HG02943 (cell line): ENCODE measurements around the gene TM9SF4.

Source experiments
- ATAC-seq: cut with Tn5 transposase; IDR thresholded peaks from one replicate; pipeline ENCODE4 v1.9.1; 2021; ENCODE audit warnings: mild to moderate bottlenecking, low read depth, moderate library complexity; ENCODE audit not compliant: unreplicated experiment

TM9SF4 gene

DNA sequence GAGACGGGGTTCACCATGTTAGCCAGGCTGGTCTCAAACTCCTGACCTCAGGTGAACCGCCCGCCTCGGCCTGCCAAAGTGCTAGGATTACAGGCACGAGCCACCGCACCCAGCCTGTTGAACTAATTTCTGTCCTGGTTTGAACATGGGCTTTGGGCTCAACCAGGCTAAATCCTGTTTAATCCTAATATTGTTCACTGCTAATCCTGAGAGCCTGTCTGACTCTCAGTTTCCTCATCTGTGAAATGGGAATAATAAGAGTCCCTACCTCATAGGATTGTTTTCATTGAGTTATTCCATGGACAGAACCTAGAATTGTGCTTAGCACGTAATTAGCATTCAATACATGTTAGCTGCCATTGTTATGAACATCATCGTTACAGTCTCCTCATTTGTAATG, 17.4 kb downstream of the TM9SF4 start:
- ATAC-seq, result no peak

DNA sequence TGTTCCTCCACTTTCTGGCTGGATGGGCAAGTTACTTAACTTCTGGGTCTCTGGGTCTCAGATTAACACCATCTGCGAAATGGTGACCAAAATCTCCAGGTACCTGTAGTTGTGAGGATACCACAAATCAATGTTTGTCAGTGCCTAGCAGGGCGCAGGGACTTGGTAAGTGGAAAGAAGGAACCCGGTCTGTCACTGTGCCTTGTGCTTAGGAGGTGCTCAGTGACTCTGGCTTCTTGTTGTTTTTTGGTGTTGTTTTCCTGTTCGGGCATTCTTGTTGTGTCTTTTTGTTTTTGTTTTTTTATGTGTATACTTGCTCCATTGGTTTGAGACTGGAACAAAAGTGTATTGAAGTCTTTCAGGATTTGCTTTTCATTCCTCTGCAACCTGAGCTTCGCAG, 17.8 kb downstream of the TM9SF4 start:
- no peak for ATAC-seq

DNA sequence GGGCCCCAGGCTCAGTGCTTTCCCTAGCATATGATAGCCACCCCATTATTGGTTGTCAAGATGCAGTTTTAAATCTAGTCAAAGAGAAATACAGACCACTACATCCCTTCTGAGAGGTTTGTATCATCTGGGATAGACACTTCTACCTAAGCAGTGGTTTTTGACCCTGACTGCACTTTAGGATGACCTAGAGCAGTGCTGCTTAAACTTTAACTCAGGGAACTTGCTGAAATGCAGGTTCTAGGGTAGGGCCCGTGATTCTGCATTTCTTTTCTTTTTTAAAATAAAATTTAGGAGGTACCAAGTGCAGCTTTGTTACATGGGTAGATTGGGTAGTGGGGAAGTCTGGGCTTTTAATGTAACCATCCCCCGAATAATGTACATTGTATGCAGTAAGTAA, 18.7 kb downstream of the TM9SF4 start:
- no peak for ATAC-seq

DNA sequence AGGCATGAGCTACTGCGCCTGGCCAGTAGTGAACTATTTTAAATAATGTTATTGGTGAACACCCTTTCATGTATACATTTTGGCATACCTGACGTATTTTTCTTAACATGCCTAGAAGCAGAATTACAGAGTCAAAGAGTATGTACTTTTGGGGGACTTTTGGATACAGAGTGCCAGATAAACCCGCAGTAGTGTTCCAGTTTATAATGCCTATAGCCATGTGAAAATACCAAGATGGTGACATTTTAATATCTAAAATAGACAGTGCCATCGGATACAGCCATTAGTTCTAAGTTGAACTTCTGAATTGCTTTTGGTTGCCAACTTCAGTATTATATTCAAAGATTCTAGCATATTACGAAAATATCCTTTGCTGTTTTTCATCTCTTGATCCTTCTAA, 20.3 kb downstream of the TM9SF4 start:
- ATAC-seq, result no peak

DNA sequence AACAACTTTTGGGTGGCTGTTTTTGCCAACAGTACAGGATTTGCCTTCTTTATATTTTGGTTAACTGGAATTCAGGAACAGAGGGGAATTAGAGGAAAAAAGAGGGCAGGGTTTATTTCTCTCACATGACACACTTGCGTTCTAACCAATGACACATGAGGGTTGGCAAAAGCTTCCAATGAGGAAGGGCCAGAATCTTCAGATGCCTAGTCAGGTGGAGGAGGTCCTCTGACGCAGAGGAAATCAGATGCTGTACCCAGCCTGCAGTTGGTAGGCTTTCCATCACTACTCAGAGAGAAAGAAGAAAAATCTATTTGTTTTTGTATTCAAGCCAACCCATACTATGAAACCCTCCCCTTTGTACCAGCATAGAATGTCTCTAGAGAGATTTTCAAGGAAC, 20.8 kb downstream of the TM9SF4 start:
- no peak for ATAC-seq

DNA sequence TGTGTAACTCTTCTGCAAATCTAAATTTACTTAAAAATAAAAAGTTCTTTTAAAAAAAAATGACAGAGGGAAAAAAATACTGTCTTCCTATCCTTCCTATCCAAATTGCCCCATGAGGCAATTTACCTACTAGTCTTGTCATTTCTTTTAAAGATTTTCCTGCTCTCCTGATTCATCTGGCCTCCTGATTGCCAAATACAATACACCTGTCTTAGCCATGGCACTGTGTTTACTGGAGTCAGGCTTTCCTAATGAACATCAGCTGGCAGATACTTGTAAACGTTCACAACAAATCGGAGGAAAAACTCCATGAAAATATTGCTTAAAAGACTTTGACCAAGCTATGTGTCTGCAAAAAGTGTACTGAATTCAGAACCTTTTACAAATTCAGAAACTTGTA, 21.5 kb downstream of the TM9SF4 start:
- ATAC-seq, result no peak

DNA sequence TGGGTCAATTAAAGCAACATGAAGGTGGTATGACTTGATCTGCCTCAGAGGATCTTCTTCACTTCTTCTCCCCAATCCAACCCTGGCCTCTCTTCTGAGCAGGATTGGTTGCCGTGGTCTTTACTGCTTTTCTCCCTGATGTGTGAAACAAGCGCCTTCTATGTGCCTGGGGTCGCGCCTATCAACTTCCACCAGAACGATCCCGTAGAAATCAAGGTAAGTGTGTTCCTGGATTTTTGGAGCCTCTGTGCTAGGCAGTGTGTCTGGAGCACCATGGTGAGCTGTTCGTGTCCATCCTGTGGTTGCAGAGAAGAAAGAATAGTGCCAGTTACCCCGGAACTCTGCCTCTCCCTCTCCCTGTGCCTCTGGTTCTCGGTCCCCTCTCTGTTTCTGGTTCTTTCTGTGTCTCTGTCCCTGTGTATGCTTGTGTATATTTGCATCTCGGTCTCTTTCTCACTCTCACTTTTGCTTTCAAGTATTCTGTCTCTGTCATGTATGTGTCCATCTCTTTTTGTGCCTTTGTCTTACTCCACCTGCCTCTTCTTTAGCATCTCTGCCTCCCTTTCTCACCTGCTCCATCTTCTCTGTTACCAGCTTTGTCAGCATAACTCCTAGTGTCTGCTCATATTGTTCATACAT, 23.5 kb downstream of the TM9SF4 start:
- ATAC-seq, result peak; percentile 61

DNA sequence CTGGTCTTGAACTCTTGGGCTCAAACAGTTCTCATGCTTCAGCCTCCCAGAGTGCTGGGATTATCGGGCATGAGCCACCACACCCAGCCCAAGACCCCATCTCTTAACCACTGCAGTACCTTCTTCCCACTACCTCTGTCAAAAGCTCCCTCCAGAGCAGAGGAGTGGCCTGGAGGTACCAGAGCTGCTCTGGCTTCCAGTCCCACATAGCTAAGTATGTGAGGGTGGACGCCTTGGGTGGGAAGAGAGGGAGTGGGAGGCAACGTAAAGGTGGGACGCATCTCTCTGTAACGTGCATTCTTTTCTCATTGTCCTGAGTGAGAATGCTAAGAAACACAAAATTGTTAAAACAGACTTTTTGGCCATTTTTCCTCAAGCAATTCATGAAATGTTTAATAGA, 24.5 kb downstream of the TM9SF4 start:
- ATAC-seq, result no peak

DNA sequence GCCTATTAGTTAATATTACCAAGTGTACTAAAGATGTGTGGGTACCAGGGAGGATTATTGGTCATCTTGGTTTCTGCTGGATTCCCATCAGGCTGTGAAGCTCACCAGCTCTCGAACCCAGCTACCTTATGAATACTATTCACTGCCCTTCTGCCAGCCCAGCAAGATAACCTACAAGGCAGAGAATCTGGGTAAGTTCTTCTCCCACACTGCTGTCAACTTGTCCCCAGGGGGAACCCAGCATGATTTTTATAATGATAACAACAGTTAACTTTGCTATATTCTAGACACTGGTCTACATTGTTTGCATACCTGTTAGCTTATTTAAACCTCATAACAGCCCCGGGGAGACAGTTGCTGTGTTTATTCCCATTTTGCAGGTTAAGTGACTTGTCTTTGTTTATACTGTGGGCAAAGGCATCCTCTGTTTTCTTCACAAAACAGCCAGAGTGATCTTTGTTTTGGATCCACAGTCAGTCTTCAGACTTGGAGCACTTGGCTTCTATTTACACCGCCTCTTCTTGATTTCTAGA, 26.5 kb downstream of the TM9SF4 start:
- no peak for ATAC-seq

DNA sequence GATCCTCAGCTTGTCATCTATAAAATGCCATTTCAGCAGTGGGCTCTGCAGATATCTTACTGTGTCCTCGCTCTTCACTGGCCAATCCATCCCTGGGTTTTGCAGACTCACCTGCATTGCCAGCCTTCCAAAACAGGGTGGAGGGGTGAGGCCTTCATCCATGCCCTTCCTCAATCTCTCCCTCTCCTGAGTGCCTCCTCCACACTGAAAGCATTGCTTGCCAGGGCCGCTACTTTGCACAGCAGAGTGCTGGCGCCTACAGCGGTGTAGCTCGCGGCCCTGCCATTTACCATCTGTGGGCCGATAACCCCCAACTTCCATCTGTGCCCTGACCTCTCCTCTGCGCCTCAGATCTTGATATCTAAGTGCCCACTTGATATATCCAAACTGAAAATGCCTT, 29.4 kb downstream of the TM9SF4 start:
- no peak for ATAC-seq

DNA sequence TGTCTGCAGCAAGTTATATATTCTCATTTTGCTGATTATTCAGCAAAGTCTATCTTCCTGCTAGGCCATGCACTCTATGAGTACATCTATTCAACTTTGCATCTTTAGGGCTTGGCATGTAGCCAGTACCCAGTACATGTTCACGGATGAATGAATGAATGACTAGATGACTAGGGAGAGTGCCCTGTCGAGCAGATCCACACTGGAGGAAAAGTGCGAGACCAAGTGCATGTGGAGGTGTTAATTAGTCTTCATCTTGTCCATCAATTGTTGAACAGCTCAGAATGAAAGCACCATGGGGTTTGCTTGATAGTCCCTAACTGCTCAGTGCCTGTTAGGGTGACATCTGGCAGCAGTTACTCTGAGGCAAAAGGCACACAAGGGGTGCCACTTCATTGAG, 30.4 kb downstream of the TM9SF4 start:
- ATAC-seq, result no peak

DNA sequence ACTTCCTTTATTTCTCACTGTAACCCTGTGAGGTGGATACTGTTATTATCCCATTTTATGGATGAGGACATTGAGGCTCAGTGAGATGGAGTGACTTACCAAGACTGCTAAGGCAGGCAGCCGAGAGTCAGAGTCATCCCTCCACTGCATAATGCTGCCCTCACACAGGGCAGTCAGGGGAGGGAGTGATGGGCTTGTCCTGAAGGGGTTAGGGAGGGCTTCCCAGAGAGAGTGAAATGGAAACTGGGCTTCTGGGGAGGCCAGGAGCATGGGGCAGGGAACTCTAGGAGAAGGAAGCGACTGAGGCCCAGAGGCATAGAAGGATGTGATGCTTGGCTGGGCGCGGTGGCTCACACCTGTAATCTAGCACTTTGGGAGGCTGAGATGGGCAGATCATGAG, 31.1 kb downstream of the TM9SF4 start:
- no peak for ATAC-seq

DNA sequence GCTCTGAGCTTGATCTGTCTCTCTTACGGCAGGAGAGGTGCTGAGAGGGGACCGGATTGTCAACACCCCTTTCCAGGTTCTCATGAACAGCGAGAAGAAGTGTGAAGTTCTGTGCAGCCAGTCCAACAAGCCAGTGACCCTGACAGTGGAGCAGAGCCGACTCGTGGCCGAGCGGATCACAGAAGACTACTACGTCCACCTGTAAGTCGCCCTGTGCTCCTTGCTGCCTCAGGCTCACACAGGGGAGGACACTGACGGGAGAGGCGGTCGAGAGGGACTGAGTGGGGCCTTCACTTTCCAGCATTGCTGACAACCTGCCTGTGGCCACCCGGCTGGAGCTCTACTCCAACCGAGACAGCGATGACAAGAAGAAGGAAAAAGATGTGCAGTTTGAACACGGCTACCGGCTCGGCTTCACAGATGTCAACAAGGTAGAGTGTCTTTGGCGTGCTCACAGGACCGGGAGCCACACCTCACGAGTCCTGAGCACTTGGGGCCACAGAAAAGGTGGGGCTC, 32.0 kb downstream of the TM9SF4 start:
- no peak for ATAC-seq

DNA sequence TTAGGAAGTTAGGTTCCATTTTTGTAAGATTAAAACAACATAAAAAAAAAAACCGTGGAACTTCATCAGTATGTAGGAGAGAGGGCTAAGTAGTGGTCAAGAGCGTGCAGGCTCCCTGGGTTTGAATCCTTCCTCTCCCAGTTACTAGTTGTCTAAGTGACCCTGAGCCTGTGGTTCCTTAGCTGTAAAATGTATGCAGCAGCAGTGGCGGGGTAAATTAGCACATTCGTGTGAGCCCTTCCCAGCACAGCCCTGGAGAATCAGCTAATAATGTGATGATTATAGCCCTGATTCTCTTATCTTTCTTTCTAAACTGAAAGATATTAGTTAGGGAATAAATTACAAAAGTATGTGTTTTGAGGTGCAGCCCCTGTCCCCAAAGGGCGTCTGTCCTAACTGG, 32.6 kb downstream of the TM9SF4 start:
- ATAC-seq, result no peak

DNA sequence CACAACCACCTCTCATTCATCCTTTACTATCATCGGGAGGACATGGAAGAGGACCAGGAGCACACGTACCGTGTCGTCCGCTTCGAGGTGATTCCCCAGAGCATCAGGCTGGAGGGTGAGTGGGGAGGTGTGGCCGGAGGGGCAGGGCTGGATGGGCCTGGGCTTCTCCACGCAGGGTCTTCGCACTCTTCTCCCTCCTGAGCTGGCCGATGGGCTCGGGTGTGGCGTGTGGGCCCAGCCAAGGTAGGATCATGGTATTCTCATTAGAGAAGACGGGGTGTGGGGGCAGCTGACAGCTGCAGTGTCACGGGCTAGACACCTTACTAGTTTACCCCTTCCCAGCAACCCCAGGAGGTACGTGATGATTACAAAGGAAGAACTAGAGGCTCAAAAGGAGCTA, 33.5 kb downstream of the TM9SF4 start:
- ATAC-seq, result no peak

DNA sequence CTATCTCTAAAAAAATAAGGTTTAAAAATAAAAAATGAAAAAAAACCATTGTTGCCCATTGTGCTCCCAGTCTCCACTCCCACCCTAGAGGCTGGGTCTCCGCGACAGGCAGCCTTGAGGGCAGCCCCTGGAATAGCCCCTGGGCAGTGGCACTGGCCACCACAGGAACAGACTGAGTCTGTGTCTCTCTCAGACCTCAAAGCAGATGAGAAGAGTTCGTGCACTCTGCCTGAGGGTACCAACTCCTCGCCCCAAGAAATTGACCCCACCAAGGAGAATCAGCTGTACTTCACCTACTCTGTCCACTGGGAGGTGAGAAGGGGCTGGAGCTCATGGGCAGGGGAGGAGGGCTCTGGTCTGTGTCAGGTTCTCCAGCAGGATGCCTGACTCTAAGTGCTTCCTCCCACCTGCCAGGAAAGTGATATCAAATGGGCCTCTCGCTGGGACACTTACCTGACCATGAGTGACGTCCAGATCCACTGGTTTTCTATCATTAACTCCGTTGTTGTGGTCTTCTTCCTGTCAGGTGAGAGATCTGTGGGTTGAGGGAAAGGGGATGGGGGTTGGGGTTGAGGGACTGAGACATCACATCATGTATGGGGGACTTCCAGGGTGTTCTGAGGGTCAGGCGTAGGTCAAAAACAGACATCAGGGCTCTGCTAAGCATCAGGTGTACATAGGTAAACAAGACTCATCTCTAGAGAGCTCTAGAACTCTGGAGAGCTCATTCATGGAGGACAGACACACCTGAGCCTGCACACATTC, 35.6 kb downstream of the TM9SF4 start:
- ATAC-seq, result no peak

DNA sequence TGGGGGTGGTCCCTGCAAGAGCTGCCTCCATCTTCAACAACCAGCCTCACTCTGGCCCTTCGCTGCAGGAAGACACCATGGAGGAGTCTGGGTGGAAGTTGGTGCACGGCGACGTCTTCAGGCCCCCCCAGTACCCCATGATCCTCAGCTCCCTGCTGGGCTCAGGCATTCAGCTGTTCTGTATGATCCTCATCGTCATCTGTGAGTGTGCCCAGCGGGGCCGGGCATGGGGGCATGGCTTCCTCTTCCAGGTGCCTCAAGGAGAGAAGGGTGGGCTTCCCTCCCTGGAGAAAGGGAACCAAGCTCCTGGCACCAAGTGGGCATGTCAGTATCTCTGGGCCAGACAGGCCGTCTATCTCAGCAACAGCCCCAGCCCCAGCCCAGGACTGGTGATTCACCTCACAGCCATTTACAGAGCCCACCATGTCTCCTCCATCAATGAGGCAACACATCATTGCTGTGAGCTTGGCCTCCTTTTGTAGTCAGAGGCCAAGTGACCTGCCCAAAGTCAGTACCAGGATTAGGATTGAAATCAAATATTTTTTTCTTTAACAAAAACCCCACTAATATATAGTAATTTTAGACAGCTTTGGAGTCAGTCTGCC, 40.2 kb downstream of the TM9SF4 start:
- no peak for ATAC-seq

DNA sequence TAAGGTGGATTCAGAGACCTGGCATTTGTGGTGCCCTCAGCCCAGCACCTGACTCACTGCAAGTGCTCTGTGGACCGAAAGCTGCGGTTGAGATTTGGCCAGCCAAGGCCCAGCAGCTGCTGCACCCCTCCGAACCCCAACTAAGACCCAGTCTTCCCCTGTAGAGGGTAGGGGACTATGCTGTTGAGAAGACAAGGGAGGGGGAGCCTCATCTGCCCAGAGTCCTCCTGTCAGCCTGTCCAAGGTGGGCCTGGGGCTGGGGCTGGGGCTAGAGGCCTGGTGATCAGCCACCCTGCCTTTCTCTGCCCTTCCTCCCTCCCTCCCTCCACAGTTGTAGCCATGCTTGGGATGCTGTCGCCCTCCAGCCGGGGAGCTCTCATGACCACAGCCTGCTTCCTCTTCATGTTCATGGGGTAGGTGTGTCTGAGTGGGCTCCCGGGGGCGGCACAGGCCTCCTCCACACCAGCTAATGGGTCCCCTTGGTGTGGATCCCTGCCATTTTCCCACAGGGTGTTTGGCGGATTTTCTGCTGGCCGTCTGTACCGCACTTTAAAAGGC, 40.9 kb downstream of the TM9SF4 start:
- no peak for ATAC-seq

DNA sequence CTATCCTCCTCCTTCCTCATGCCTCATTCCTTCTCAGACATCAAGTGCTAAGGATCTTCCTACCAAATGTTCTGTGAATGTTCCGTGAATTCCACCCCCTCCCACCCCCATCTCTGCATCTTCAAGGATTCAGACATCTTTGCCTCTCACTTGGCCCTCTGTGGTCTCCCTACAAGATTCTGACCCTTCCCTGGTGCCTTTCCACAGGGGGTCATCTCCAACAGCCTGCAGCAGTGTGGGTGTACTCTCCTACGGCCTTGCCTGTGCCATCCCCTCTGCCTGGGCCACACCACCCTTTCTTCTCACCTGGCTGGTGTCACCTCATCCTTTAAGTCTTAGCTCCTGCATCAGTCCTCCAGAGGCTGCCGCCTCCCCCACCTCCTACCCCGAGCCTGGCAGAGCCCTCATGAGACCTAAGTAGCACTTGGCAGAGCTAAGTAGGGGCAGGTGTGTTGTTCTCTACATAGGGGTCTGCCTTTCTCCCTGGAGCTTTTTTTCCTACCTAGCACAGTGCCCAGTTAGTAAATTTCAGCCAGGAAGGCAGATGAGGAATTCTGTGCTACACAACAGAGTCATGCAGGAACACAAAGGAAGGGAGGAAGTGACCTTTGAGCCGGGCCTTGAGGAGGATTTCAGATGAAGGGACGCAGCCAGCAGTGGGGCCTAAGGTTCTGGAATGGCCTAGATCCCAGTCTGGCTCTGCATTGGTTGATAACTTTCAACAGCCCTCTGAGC, 43.1 kb downstream of the TM9SF4 start:
- ATAC-seq, result no peak

DNA sequence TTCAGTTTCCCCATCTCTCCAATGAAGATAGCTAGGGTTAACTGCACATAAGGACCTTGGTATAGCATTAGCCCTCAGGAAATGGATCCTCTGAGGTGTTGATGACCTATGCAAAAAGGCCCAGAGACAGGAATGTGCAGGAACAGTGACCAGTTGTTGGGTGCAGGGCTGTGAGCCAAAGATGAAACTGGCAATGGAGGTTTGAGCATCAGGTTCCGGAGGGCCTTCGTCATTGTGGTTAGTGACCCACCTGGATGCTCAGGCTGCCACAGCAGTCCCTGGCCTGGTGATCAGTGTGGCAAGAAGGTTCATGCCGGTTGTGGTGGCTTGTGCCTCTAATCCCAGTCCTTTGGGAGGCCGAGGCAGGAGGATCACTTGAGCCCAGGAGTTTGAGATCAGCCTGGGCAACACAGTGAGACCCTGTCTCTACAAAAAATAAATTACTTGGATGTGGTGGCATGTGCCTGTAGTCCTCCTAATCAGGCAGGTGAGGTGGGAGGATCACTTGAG, 43.7 kb downstream of the TM9SF4 start:
- no peak for ATAC-seq
